ENCODE measurements around the gene KCNJ6.

Gene KCNJ6

GRCh38 chr21:37904856-37905255 is 11.4 kb downstream of the KCNJ6 start:
- Histone ChIP-seq H3K9ac (ENCODE audit: low read length) (no peak overlapping the region), H2AFZ (ENCODE audit: low read depth, low read length, severe bottlenecking) (no peak overlapping the region), H3K79me2 (ENCODE audit: insufficient read depth, low read length) (no peaks in the 10 kb centered on the region), H4K20me1 (ENCODE audit: low read depth, low read length) (no peaks in the 10 kb centered on the region), H3K27me3 (ENCODE audit: low read length) (no peaks in the 10 kb centered on the region), H3K9me2 (replicated peaks; ENCODE audit: insufficient read depth, low read length) (no peaks in the 10 kb centered on the region), H3K4me3 (ENCODE audit: insufficient read depth, low read length, poor library complexity, severe bottlenecking) (no peak overlapping the region), H3K36me3 (ENCODE audit: low read length) (no peaks in the 10 kb centered on the region), H3F3A (ENCODE audit: insufficient read depth) (no peaks in the 10 kb centered on the region), H3K4me2 (ENCODE audit: low read depth, low read length, poor library complexity, severe bottlenecking) (no peak overlapping the region), H3K27ac (ENCODE audit: low read depth, low read length) (no peak overlapping the region), H3K9me3 (ENCODE audit: insufficient read depth, low read length) (no peaks in the 10 kb centered on the region)
- TF ChIP-seq CTCF (IDR thresholded peaks at IDR 0.05; ENCODE audit: insufficient read depth, low read length, poor library complexity, severe bottlenecking) (no peak), EZH2phosphoT487 (conservative IDR thresholded peaks at IDR 0.05; ENCODE audit: low read length) (no peak)

- no peaks in the 10 kb centered on the region for H3K27me3 ChIP-seq (ENCODE audit: low read length)
- H3K4me3 ChIP-seq (ENCODE audit: insufficient read depth, low read length, poor library complexity, severe bottlenecking), result no peak overlapping the region
- TF ChIP-seq CTCF (IDR thresholded peaks at IDR 0.05; ENCODE audit: insufficient read depth, low read length, poor library complexity, severe bottlenecking) (no peak), EZH2phosphoT487 (conservative IDR thresholded peaks at IDR 0.05; ENCODE audit: low read length) (no peak)
- no peaks in the 10 kb centered on the region for H3K9me3 ChIP-seq (ENCODE audit: insufficient read depth, low read length)
- H3K4me2 ChIP-seq (ENCODE audit: low read depth, low read length, poor library complexity, severe bottlenecking), result no peak overlapping the region
- no peak overlapping the region for H3K9ac ChIP-seq (ENCODE audit: low read length)
- H2AFZ ChIP-seq (ENCODE audit: low read depth, low read length, severe bottlenecking), result no peak overlapping the region
- H4K20me1 ChIP-seq (ENCODE audit: low read depth, low read length), result no peaks in the 10 kb centered on the region
- H3K36me3 ChIP-seq (ENCODE audit: low read length), result no peaks in the 10 kb centered on the region
- H3K9me2 ChIP-seq (replicated peaks; ENCODE audit: insufficient read depth, low read length), result no peaks in the 10 kb centered on the region
- no peaks in the 10 kb centered on the region for H3K79me2 ChIP-seq (ENCODE audit: insufficient read depth, low read length)
- H3F3A ChIP-seq (ENCODE audit: insufficient read depth), result no peaks in the 10 kb centered on the region
- no peak overlapping the region for H3K27ac ChIP-seq (ENCODE audit: low read depth, low read length)
These were observed 12.9 kb downstream of the KCNJ6 start for GRCh38 chr21:37903396-37903795.

GRCh38 chr21:37899146-37899545 is 17.1 kb downstream of the KCNJ6 start:
- H3K36me3 ChIP-seq (ENCODE audit: low read length), result no peaks in the 10 kb centered on the region

More at GRCh38 chr21:37899146-37899545, 17.1 kb downstream of the KCNJ6 start:
- H3K4me2 ChIP-seq (ENCODE audit: low read depth, low read length, poor library complexity, severe bottlenecking), result no peak overlapping the region
- no peaks in the 10 kb centered on the region for H3K27me3 ChIP-seq (ENCODE audit: low read length)
- no peaks in the 10 kb centered on the region for H4K20me1 ChIP-seq (ENCODE audit: low read depth, low read length)
- no peak overlapping the region for H3K4me3 ChIP-seq (ENCODE audit: insufficient read depth, low read length, poor library complexity, severe bottlenecking)
- H3K27ac ChIP-seq (ENCODE audit: low read depth, low read length), result no peak overlapping the region
- H3K79me2 ChIP-seq (ENCODE audit: insufficient read depth, low read length), result no peaks in the 10 kb centered on the region
- H3K9ac ChIP-seq (ENCODE audit: low read length), result no peak overlapping the region
- no peaks in the 10 kb centered on the region for H3F3A ChIP-seq (ENCODE audit: insufficient read depth)
- TF ChIP-seq CTCF (IDR thresholded peaks at IDR 0.05; ENCODE audit: insufficient read depth, low read length, poor library complexity, severe bottlenecking), result no peak
- no peak for TF ChIP-seq EZH2phosphoT487 (conservative IDR thresholded peaks at IDR 0.05; ENCODE audit: low read length)
- no peaks in the 10 kb centered on the region for H3K9me3 ChIP-seq (ENCODE audit: insufficient read depth, low read length)
- H2AFZ ChIP-seq (ENCODE audit: low read depth, low read length, severe bottlenecking), result no peak overlapping the region
- no peaks in the 10 kb centered on the region for H3K9me2 ChIP-seq (replicated peaks; ENCODE audit: insufficient read depth, low read length)

Measured in SU-DHL-6 (cell line).